ENCODE data around the gene CYP2C18. TPM values are rescaled to one million over a fixed set of nuclear protein-coding genes. Genes with fewer than 3 reads are reported as not detected.
"Not testable (repeated sequence)": the region's sequence is repeated elsewhere in the genome, so short reads cannot be mapped to it uniquely, and the experiment has no call there.

Gene CYP2C18
- total RNA-seq, 1 donor from 2014 or later: not detected

GRCh38 chr10:94644352-94644751 lies 39.2 kb upstream of the CYP2C18 start:
- ATAC-seq (ENCODE audit: low read depth): no peak
- no peak overlapping the region for H3K4me3 Mint-ChIP-seq
- H3K36me3 Mint-ChIP-seq (ENCODE audit: low read depth): no peaks in the 10 kb centered on the region
- H3K27ac Mint-ChIP-seq: no peak overlapping the region
- CTCF ChIA-PET: no interaction called here
- no peak for DNase-seq
- H3K9me3 Mint-ChIP-seq: no peaks in the 10 kb centered on the region
- no peaks in the 10 kb centered on the region for H3K4me1 Mint-ChIP-seq
- no peak for TF ChIP-seq CTCF (IDR thresholded peaks at IDR 0.05)
- intact Hi-C loops (cut with micrococcal nuclease): no loop called here
- H3K27me3 Mint-ChIP-seq: no peaks in the 10 kb centered on the region
- POLR2A ChIA-PET: no interaction called here

DNA sequence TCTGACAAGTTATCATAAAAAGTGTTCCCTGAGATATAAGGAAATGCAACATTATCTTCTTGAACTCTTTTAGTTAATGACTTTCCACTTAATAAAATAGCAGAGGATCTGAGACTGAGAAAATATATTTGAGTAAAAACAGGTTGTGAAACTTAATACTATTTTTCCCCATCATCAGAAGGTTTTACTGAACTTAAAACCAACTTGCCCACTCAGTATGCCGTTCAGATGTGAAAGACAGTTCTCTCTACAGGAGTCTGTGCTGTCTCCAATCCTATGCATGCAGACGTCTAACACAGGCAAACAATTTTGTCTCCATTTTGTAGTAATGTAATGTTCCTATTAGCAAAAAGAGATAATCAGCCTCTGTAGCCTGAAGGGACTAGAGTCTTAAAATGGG lies 38.2 kb upstream of the CYP2C18 start:
- H3K9me3 Mint-ChIP-seq: no peaks in the 10 kb centered on the region

GRCh38 chr10:94655201-94655600 lies 28.3 kb upstream of the CYP2C18 start:
- H3K36me3 Mint-ChIP-seq (ENCODE audit: low read depth); DNase-seq; CTCF ChIA-PET; H3K9me3 Mint-ChIP-seq; H3K27ac Mint-ChIP-seq; H3K27me3 Mint-ChIP-seq; intact Hi-C loops (cut with micrococcal nuclease); ATAC-seq (ENCODE audit: low read depth); H3K4me3 Mint-ChIP-seq; POLR2A ChIA-PET; H3K4me1 Mint-ChIP-seq: not testable (repeated sequence)

More for the DNA sequence above, 38.2 kb upstream of the CYP2C18 start:
- H3K27ac Mint-ChIP-seq: no peak overlapping the region
- H3K4me1 Mint-ChIP-seq: no peaks in the 10 kb centered on the region
- TF ChIP-seq CTCF (IDR thresholded peaks at IDR 0.05): no peak
- ChIA-PET CTCF (no interaction called here), POLR2A (no interaction called here)
- no peaks in the 10 kb centered on the region for H3K36me3 Mint-ChIP-seq (ENCODE audit: low read depth)
- DNase-seq (no peak), ATAC-seq (ENCODE audit: low read depth) (no peak)
- no peak overlapping the region for H3K4me3 Mint-ChIP-seq
- intact Hi-C loops (cut with micrococcal nuclease): no loop called here
- H3K27me3 Mint-ChIP-seq: no peaks in the 10 kb centered on the region

- POLR2A ChIA-PET; ATAC-seq (ENCODE audit: low read depth); H3K4me3 Mint-ChIP-seq; H3K27ac Mint-ChIP-seq; CTCF ChIA-PET; H3K9me3 Mint-ChIP-seq; DNase-seq; H3K4me1 Mint-ChIP-seq; H3K27me3 Mint-ChIP-seq; H3K36me3 Mint-ChIP-seq (ENCODE audit: low read depth); intact Hi-C loops (cut with micrococcal nuclease): not testable (repeated sequence)
These were observed 20.5 kb upstream of the CYP2C18 start for GRCh38 chr10:94663061-94663460.

DNA sequence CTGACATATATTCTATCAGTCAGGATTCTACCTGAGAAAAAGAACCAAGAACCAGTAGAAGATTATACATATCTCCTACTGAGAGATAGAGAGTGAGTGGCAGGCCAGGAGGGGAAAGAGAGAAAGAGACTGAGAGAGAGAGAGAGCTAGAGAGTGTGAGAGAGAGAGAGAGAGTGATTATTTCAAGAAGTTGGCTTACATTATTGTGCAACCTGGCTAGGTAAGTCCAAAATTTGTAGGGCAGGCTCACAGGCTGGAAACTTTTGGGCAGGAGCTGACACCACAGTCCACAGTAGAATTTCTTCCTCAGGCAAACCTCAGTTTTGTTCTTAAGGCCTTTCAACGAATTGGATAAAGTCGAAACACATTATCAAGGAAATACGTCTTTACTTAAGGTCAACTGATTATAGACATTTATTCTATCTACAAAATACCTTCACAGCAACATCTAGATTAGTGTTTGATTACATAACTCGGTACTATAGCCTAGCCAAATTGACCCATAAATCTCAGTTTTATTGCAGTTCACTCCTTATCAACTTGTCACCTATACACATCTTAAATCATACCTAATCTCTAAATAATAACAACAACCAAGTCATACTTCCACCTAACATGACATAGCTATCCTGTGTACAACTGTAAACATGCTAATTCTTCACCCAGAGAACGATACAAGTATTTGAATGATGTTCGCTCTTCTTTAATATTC lies 17.0 kb upstream of the CYP2C18 start:
- peaks cover 6% of the 10 kb centered on the region for H3K27me3 Mint-ChIP-seq
- ChIA-PET POLR2A (no interaction called here), CTCF (no interaction called here)
- no peak for TF ChIP-seq CTCF (IDR thresholded peaks at IDR 0.05)
- no peaks in the 10 kb centered on the region for H3K4me1 Mint-ChIP-seq
- H3K4me3 Mint-ChIP-seq: no peak overlapping the region
- H3K36me3 Mint-ChIP-seq (ENCODE audit: low read depth): no peaks in the 10 kb centered on the region
- no peak overlapping the region for H3K27ac Mint-ChIP-seq
- ATAC-seq (ENCODE audit: low read depth) (no peak), DNase-seq (no peak)
- no peaks in the 10 kb centered on the region for H3K9me3 Mint-ChIP-seq
- intact Hi-C loops (cut with micrococcal nuclease): no loop called here

GRCh38 chr10:94673614-94674321 lies 9.8 kb upstream of the CYP2C18 start:
- Mint-ChIP-seq H3K4me3 (no peak overlapping the region), H3K4me1 (no peaks in the 10 kb centered on the region), H3K36me3 (ENCODE audit: low read depth) (no peaks in the 10 kb centered on the region), H3K27ac (no peak overlapping the region), H3K9me3 (no peaks in the 10 kb centered on the region), H3K27me3 (peaks cover 3% of the 10 kb centered on the region)
- ChIA-PET CTCF (no interaction called here), POLR2A (interaction anchor here (0.6 kb wide), 1 partner anchor 1688 kb away, joined by 4 read pairs; no protein-coding TSS in a partner anchor)
- DNase-seq (no peak), ATAC-seq (ENCODE audit: low read depth) (no peak)
- intact Hi-C loops (cut with micrococcal nuclease): no loop called here
- no peak for TF ChIP-seq CTCF (IDR thresholded peaks at IDR 0.05)
